Lower lobe of right lung (tissue), 2 donors: ENCODE data around the gene PTPRD. TPM values are rescaled to one million over a fixed set of nuclear protein-coding genes. Genes with fewer than 3 reads are reported as not detected.

Experiments used
- ATAC-seq, 2 donors: fragments of 200-7000 bp; cut with Tn5 transposase; one replicate each; pipeline ENCODE4 v1.9.1; 2020 to 2022; ENCODE audit warnings: mild to moderate bottlenecking in 2 of 2, moderate library complexity in 2 of 2
- DNase-seq: peaks from one replicate; pipeline ENCODE4 v3.0.0-alpha.2; 2020
- H3K27ac ChIP-seq: fragments of 200-600 bp; one replicate; pipeline ENCODE4 v1.8.0; 2022
- H3K27me3 ChIP-seq: fragments of 200-600 bp; one replicate; pipeline ENCODE4 v1.8.0; 2022; ENCODE audit warnings: low read depth
- H3K36me3 ChIP-seq: fragments of 200-600 bp; one replicate; pipeline ENCODE4 v1.8.0; 2022; ENCODE audit warnings: mild to moderate bottlenecking
- H3K4me1 ChIP-seq: fragments of 200-600 bp; one replicate; pipeline ENCODE4 v1.8.0; 2022
- H3K4me3 ChIP-seq: fragments of 200-600 bp; one replicate; pipeline ENCODE4 v1.8.0; 2022; ENCODE audit warnings: mild to moderate bottlenecking
- H3K9me3 ChIP-seq: fragments of 200-600 bp; one replicate; pipeline ENCODE4 v1.8.0; 2022
- CTCF ChIP-seq: fragments of 200-600 bp; IDR thresholded peaks from one replicate; pipeline ENCODE4 v1.8.0; 2022; ENCODE audit warnings: antibody characterized with exemption, mild to moderate bottlenecking
- intact Hi-C: fragments of 100-400 bp; cut with DNase I; formaldehyde crosslinking; loops from one replicate; pipeline ENCODE4 v1.11.0; 2022
- total RNA-seq: library from RNA; stranded (reverse); fragmentation: NEBNext Ultra II Directional; extraction: Animal tissue kit (Norgen Biotek cat#: 25700); gene quantifications from one replicate; pipeline ENCODE4 v1.2.1, GENCODE V29; 2021
- donor health status: DM: no; HTN: yes; CAD: no; lungs with severe emphysema.

Gene PTPRD
- total RNA-seq, 1 donor from 2014 or later = 17.2 TPM

GRCh38 chr9:9905736-9906135 is 707.1 kb downstream of the PTPRD start:
- no peaks in the 10 kb centered on the region for H3K4me1 ChIP-seq
- DNase-seq (no peak), ATAC-seq (no peak)
- no peaks in the 10 kb centered on the region for H3K36me3 ChIP-seq
- H3K4me3 ChIP-seq = no peak overlapping the region
- intact Hi-C loops = no loop called here
- TF ChIP-seq CTCF = no peak
- no peaks in the 10 kb centered on the region for H3K27me3 ChIP-seq
- H3K9me3 ChIP-seq = no peaks in the 10 kb centered on the region
- H3K27ac ChIP-seq = no peak overlapping the region

- Histone ChIP-seq H3K27me3 (no peaks in the 10 kb centered on the region), H3K9me3 (no peaks in the 10 kb centered on the region), H3K4me3 (no peak overlapping the region), H3K36me3 (no peaks in the 10 kb centered on the region), H3K4me1 (no peaks in the 10 kb centered on the region), H3K27ac (no peak overlapping the region)
- DNase-seq (no peak), ATAC-seq (no peak)
- no peak for TF ChIP-seq CTCF
- intact Hi-C loops = no loop called here
These were observed 708.8 kb downstream of the PTPRD start for GRCh38 chr9:9904041-9904440.

- H3K36me3 ChIP-seq = no peaks in the 10 kb centered on the region
- intact Hi-C loops = no loop called here
- DNase-seq (no peak), ATAC-seq (no peak)
- no peak for TF ChIP-seq CTCF
- no peak overlapping the region for H3K27ac ChIP-seq
- no peaks in the 10 kb centered on the region for H3K9me3 ChIP-seq
- no peak overlapping the region for H3K4me3 ChIP-seq
- H3K27me3 ChIP-seq = no peaks in the 10 kb centered on the region
- no peaks in the 10 kb centered on the region for H3K4me1 ChIP-seq
These were observed 711.2 kb downstream of the PTPRD start for GRCh38 chr9:9901624-9902023.

GRCh38 chr9:9893837-9894236 is 719.0 kb downstream of the PTPRD start:
- Histone ChIP-seq H3K36me3 (no peaks in the 10 kb centered on the region), H3K9me3 (no peaks in the 10 kb centered on the region), H3K27ac (no peak overlapping the region), H3K4me3 (no peak overlapping the region), H3K4me1 (no peaks in the 10 kb centered on the region), H3K27me3 (no peaks in the 10 kb centered on the region)
- DNase-seq = no peak
- intact Hi-C loops = no loop called here
- TF ChIP-seq CTCF = no peak
- ATAC-seq = no peak

- H3K36me3 ChIP-seq = no peaks in the 10 kb centered on the region
- intact Hi-C loops = no loop called here
- DNase-seq (no peak), ATAC-seq (no peak)
- no peak for TF ChIP-seq CTCF
- H3K27ac ChIP-seq = no peak overlapping the region
- no peak overlapping the region for H3K4me3 ChIP-seq
- H3K27me3 ChIP-seq = no peaks in the 10 kb centered on the region
- no peaks in the 10 kb centered on the region for H3K9me3 ChIP-seq
- no peaks in the 10 kb centered on the region for H3K4me1 ChIP-seq
These were observed 720.6 kb downstream of the PTPRD start for GRCh38 chr9:9892217-9892616.

- no peak for TF ChIP-seq CTCF
- Histone ChIP-seq H3K4me1 (no peaks in the 10 kb centered on the region), H3K27me3 (no peaks in the 10 kb centered on the region), H3K4me3 (no peak overlapping the region), H3K36me3 (no peaks in the 10 kb centered on the region), H3K27ac (no peak overlapping the region), H3K9me3 (no peaks in the 10 kb centered on the region)
- intact Hi-C loops = no loop called here
- DNase-seq (no peak), ATAC-seq (no peak)
These were observed 731.1 kb downstream of the PTPRD start for GRCh38 chr9:9881692-9882091.
